DND-41 (cell line): ENCODE data around the gene VWA2.

ENCODE experiments used
- ATAC-seq: fragments of 200-7000 bp; cut with Tn5 transposase; 3 replicates; pipeline ENCODE4 v1.9.1; 2021; ENCODE audit warnings: low read depth; ENCODE audit not compliant: insufficient read depth
- DNase-seq: peaks from one replicate; pipeline ENCODE4 v3.0.0-alpha.2; 2020
- H2AFZ ChIP-seq: 2 replicates; pipeline ENCODE4 v1.6.0; 2012; ENCODE audit warnings: low read depth, low read length
- H3K27ac ChIP-seq: 2 replicates; pipeline ENCODE4 v1.5.1; 2012; ENCODE audit warnings: low read length, inconsistent platforms
- H3K27me3 ChIP-seq: fragments of 200-600 bp; sonication (generic); 2 replicates; pipeline ENCODE4 v1.6.0; 2012; ENCODE audit warnings: low read length, mild to moderate bottlenecking, inconsistent platforms; ENCODE audit not compliant: insufficient read depth, poor library complexity
- H3K36me3 ChIP-seq: 2 replicates; pipeline ENCODE4 v1.5.1; 2012; ENCODE audit warnings: low read length, inconsistent platforms; ENCODE audit not compliant: insufficient read depth
- H3K4me1 ChIP-seq: 2 replicates; pipeline ENCODE4 v1.5.1; 2012; ENCODE audit warnings: mild to moderate bottlenecking, low read length; ENCODE audit not compliant: insufficient read depth
- H3K4me2 ChIP-seq: 2 replicates; pipeline ENCODE4 v1.6.0; 2012; ENCODE audit warnings: mild to moderate bottlenecking, moderate library complexity, low read length, inconsistent platforms; ENCODE audit not compliant: insufficient read depth
- H3K4me3 ChIP-seq, 2 experiments: fragments of 200-600 bp in 1 of 2; shearing (Covaris generic) in 1 of 2; 2 replicates each; pipeline ENCODE4 v1.5.1; 2012 to 2016; ENCODE audit warnings: inconsistent platforms in 2 of 2, low read length in 2 of 2, mild to moderate bottlenecking in 2 of 2, low read depth in 1 of 2, moderate library complexity in 1 of 2
- H3K79me2 ChIP-seq: 2 replicates; pipeline ENCODE4 v1.6.0; 2012; ENCODE audit warnings: low read length, inconsistent platforms; ENCODE audit not compliant: insufficient read depth
- H3K9ac ChIP-seq: 2 replicates; pipeline ENCODE4 v1.6.0; 2012; ENCODE audit warnings: low read depth, mild to moderate bottlenecking, inconsistent platforms, low read length, moderate library complexity
- H3K9me3 ChIP-seq: 2 replicates; pipeline ENCODE4 v1.5.1; 2012; ENCODE audit warnings: low read length, moderate library complexity, mild to moderate bottlenecking, inconsistent platforms; ENCODE audit not compliant: insufficient read depth, severe bottlenecking
- H4K20me1 ChIP-seq: 2 replicates; pipeline ENCODE4 v1.6.0; 2012; ENCODE audit warnings: low read length; ENCODE audit not compliant: insufficient read depth
- CTCF ChIP-seq: IDR thresholded peaks from 2 replicates; pipeline ENCODE4 v1.5.1; 2012; ENCODE audit warnings: borderline replicate concordance, low read length, moderate library complexity, mild to moderate bottlenecking; ENCODE audit not compliant: poor library complexity, severe bottlenecking; ENCODE audit errors: extremely low read depth
- EZH2 ChIP-seq: IDR thresholded peaks from 3 replicates; pipeline ENCODE4 v1.6.1; 2012; ENCODE audit warnings: borderline replicate concordance, low read depth, mild to moderate bottlenecking, moderate library complexity, low read length, inconsistent platforms; ENCODE audit not compliant: severe bottlenecking

Gene VWA2

GRCh38 chr10:114313139-114313538, 74.1 kb downstream of the VWA2 start:
- TF ChIP-seq CTCF, result no peak
- TF ChIP-seq EZH2, result no peak
- Histone ChIP-seq H3K36me3 (no peaks in the 10 kb centered on the region), H2AFZ (no peak overlapping the region), H3K4me3 (no peak overlapping the region), H3K9ac (no peak overlapping the region), H3K9me3 (no peaks in the 10 kb centered on the region), H3K4me2 (no peak overlapping the region), H4K20me1 (no peaks in the 10 kb centered on the region), H3K27ac (no peak overlapping the region), H3K4me1 (no peaks in the 10 kb centered on the region), H3K79me2 (no peaks in the 10 kb centered on the region), H3K27me3 (peaks cover 4% of the 10 kb centered on the region)
- ATAC-seq, result no peak
- DNase-seq, result no peak

- Histone ChIP-seq H3K27ac (no peak overlapping the region), H3K79me2 (no peaks in the 10 kb centered on the region), H2AFZ (no peak overlapping the region), H3K4me2 (no peak overlapping the region), H3K9me3 (no peaks in the 10 kb centered on the region), H3K4me3 (no peak overlapping the region), H4K20me1 (no peaks in the 10 kb centered on the region), H3K27me3 (peaks cover 4% of the 10 kb centered on the region), H3K36me3 (no peaks in the 10 kb centered on the region), H3K4me1 (no peaks in the 10 kb centered on the region), H3K9ac (no peak overlapping the region)
- no peak for TF ChIP-seq CTCF
- no peak for DNase-seq
- no peak for ATAC-seq
Observed at GRCh38 chr10:114313866-114314265, 74.8 kb downstream of the VWA2 start.

DNA sequence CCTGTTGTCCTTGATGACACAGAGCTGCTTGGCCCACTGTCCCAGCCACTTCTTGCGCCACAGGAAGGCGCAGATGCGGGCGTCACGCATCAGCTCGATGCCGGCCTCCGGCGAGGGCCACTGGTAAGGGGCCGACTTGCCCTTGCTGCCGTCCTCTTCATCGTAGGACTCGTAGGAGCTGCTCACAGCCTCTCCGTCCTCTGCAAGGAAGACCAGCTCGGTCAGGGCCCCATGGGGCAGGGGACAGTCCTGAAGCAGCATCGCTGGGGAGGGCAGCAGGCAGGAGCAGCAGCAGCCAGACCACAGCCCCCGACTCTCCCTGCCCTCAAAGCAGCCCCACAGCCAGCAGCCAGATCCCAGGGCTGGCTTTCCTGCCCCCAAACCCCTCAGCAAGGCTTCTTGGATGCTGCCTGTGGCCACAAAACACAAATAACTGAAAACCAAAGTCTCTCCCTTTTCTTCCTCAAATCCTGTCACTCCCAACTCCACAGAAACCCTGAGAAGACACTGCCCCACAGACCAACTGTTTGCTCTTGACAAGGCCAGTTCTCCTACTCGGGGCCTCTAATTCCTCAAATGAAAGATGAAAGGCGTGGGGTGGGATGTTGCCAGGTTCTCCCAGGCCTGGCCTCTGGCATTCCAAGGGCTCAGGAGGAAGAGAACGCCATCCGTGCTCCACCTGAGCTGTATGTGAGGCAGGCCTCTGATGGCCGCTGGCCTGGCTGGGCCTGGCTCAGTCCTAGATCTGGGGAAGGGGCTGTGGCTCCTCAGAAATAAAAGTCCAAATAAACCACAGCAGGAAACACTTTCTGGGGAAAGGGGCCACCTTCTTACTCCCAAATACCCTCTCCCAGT, 76.7 kb downstream of the VWA2 start:
- no peaks in the 10 kb centered on the region for H3K9me3 ChIP-seq
- ATAC-seq, result no peak

More for the DNA sequence above, 76.7 kb downstream of the VWA2 start:
- H2AFZ ChIP-seq, result no peak overlapping the region
- H3K79me2 ChIP-seq, result no peaks in the 10 kb centered on the region
- H3K4me2 ChIP-seq, result no peak overlapping the region
- H4K20me1 ChIP-seq, result no peaks in the 10 kb centered on the region
- TF ChIP-seq CTCF (no peak), EZH2 (no peak)
- no peak overlapping the region for H3K4me3 ChIP-seq
- H3K36me3 ChIP-seq, result no peaks in the 10 kb centered on the region
- no peak overlapping the region for H3K9ac ChIP-seq
- no peak for DNase-seq
- no peak overlapping the region for H3K27ac ChIP-seq
- peaks cover 4% of the 10 kb centered on the region for H3K27me3 ChIP-seq
- H3K4me1 ChIP-seq, result no peaks in the 10 kb centered on the region
